Chondrocyte (in vitro differentiated cells): ENCODE measurements around the gene LIPH. TPM values are rescaled to one million over a fixed set of nuclear protein-coding genes. Genes with fewer than 3 reads are reported as not detected.
"Not testable (repeated sequence)": the region's sequence is repeated elsewhere in the genome, so short reads cannot be mapped to it uniquely, and the experiment has no call there.

Experiments used
- DNase-seq: peaks from one replicate; pipeline ENCODE4 v3.0.0; 2021; ENCODE audit warnings: mixed read lengths, low spot score
- H3K27ac Mint-ChIP-seq: one replicate; pipeline ENCODE4 v1.8.0; 2021; ENCODE audit warnings: mild to moderate bottlenecking, moderate library complexity, mixed read lengths; ENCODE audit not compliant: unreplicated experiment
- H3K27me3 Mint-ChIP-seq: 2 replicates; pipeline ENCODE4 v1.8.0; 2021; ENCODE audit warnings: low read depth, mixed read lengths
- H3K36me3 Mint-ChIP-seq: 2 replicates; pipeline ENCODE4 v1.8.0; 2021; ENCODE audit warnings: low read depth, mixed read lengths
- H3K4me1 Mint-ChIP-seq: 2 replicates; pipeline ENCODE4 v1.8.0; 2021; ENCODE audit warnings: low read depth, mild to moderate bottlenecking, mixed read lengths
- H3K4me3 Mint-ChIP-seq: one replicate; pipeline ENCODE4 v1.8.0; 2021; ENCODE audit warnings: mild to moderate bottlenecking, moderate library complexity, mixed read lengths; ENCODE audit not compliant: unreplicated experiment
- H3K9me3 Mint-ChIP-seq: 2 replicates; pipeline ENCODE4 v1.8.0; 2021; ENCODE audit warnings: low read depth, mixed read lengths
- CTCF ChIP-seq: fragments of 200-600 bp; sonication (generic); IDR thresholded peaks from 2 replicates; pipeline ENCODE4 v1.5.0; 2021; ENCODE audit warnings: antibody characterized with exemption, mild to moderate bottlenecking, moderate library complexity
- total RNA-seq: library from RNA; stranded (reverse); gene quantifications from 3 replicates; pipeline ENCODE4 v1.2.1, GENCODE V29; 2021

The LIPH gene
- total RNA-seq, 1 donor from 2014 or later, result 0.40 TPM

DNA sequence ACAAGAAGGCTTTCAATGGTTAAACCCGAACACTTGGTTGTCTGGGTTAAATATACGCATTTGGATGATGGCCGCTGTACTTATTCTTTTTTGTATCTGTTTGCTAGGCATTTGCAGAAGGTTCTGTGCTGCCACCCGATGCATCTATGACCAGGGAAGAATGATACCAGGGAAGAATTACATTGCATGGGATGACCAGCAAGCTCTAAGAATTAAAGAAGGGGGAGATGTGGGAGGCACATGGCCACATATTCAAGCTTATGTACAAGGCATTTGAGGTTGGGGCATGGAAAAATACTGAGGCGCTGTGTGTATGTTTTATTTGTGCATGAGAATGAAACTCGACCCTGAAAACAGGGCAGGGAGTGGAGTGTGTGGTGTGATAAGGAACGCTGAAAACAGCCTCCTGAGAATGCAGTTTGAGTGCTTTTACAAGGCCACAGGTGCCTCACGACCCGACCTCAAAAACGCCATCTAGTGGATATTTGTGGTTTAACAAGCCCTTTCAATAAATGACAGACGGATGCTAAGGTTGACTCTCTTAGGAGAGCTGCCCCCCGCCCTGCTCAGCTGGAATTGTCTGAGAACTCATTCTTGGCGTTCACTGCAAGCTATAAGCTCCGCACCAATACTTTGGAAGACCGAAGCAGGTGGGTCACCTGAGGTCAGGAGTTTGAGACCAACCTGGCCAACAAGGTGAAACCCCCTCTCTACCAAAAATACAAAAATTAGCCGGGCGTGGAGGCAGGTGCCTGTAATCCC is 22.9 kb upstream of the LIPH start:
- not testable (repeated sequence) for H3K27ac Mint-ChIP-seq, H3K4me3 Mint-ChIP-seq, H3K4me1 Mint-ChIP-seq, DNase-seq, H3K27me3 Mint-ChIP-seq, H3K36me3 Mint-ChIP-seq
- H3K9me3 Mint-ChIP-seq, result peaks cover 17% of the 10 kb centered on the region
- TF ChIP-seq CTCF, result peak; percentile 80

GRCh38 chr3:185572183-185572582 is 19.8 kb upstream of the LIPH start:
- H3K4me1 Mint-ChIP-seq, result peaks cover 4% of the 10 kb centered on the region
- H3K27me3 Mint-ChIP-seq, result no peaks in the 10 kb centered on the region
- no peak for DNase-seq
- peaks cover 17% of the 10 kb centered on the region for H3K9me3 Mint-ChIP-seq
- no peak overlapping the region for H3K4me3 Mint-ChIP-seq
- TF ChIP-seq CTCF, result no peak
- no peak overlapping the region for H3K27ac Mint-ChIP-seq
- H3K36me3 Mint-ChIP-seq, result peaks cover 2% of the 10 kb centered on the region

DNA sequence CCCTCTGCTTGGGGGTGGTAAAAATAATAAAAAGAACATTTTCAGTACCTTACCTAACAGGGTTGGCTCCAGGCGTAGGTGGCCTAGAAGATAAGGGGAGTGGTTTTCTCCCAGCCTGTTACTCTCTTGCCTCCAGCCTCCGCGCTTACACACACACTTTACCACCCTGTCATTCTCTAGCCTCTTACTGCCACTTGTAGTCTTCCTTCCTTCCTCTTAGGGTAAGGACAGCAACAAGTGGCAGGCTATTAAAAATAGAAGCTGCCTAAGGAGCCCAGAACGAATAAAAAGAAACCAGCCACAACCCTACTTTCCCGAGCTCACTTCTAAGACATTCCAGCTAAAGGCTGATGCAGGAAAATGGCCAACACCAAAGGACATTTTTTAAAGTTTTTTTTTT is 9.6 kb upstream of the LIPH start:
- Mint-ChIP-seq H3K27ac (no peak overlapping the region), H3K4me1 (peaks cover 18% of the 10 kb centered on the region), H3K36me3 (no peaks in the 10 kb centered on the region), H3K9me3 (no peaks in the 10 kb centered on the region), H3K4me3 (no peak overlapping the region), H3K27me3 (no peaks in the 10 kb centered on the region)
- no peak for DNase-seq
- TF ChIP-seq CTCF, result no peak

- Mint-ChIP-seq H3K4me3 (no peak overlapping the region), H3K9me3 (no peaks in the 10 kb centered on the region), H3K36me3 (no peaks in the 10 kb centered on the region), H3K27ac (no peak overlapping the region), H3K4me1 (peaks cover 18% of the 10 kb centered on the region), H3K27me3 (no peaks in the 10 kb centered on the region)
- DNase-seq, result no peak
- no peak for TF ChIP-seq CTCF
Measured at GRCh38 chr3:185561374-185561943, 9.1 kb upstream of the LIPH start.

DNA sequence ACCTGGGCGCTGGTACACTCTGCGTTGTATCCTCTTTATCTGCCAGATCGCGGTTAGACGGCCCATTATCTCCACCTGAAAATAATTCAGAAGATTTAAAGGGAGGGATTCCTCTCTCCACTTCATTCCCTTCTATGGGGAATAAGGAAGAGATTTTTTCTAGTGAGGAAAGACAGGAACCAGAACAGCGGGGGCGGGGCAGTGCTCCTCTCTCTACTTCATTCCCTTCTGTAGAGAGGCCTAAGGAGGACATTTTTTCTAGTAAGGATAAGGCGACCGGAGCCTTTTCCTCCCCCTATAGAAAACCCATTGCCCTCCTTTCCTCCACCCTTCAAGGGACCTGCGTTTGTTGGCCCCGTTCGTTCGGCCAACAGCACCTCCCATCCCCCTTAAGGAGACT is 8.3 kb upstream of the LIPH start:
- H3K27ac Mint-ChIP-seq, result no peak overlapping the region
- H3K36me3 Mint-ChIP-seq, result no peaks in the 10 kb centered on the region
- H3K27me3 Mint-ChIP-seq, result no peaks in the 10 kb centered on the region
- no peak for TF ChIP-seq CTCF
- peaks cover 18% of the 10 kb centered on the region for H3K4me1 Mint-ChIP-seq
- H3K9me3 Mint-ChIP-seq, result no peaks in the 10 kb centered on the region
- H3K4me3 Mint-ChIP-seq, result no peak overlapping the region
- no peak for DNase-seq
